Stomach (tissue), 19 donors: Measurements from ENCODE around the gene EIF1AY. TPM values are rescaled to one million over a fixed set of nuclear protein-coding genes. Genes with fewer than 3 reads are reported as not detected.

Experiments used
- DNase-seq, 2 donors: peaks; one replicate each; pipeline versions ENCODE4 v3.0.0 to v3.0.0-alpha.2; 2013 to 2019
- H3K27ac ChIP-seq, 5 donors: fragments of 200-600 bp in 4 of 5; sonication (generic) in 4 of 5; one replicate each; pipeline ENCODE4 v1.5.1; 2013 to 2019; ENCODE audit warnings: mild to moderate bottlenecking in 1 of 5, moderate library complexity in 1 of 5
- H3K27me3 ChIP-seq, 3 donors: fragments of 200-600 bp; sonication (generic); one replicate each; pipeline ENCODE4 v1.5.1; 2017 to 2019; ENCODE audit warnings: mixed run types in 1 of 3
- H3K36me3 ChIP-seq, 4 donors: fragments of 200-600 bp; sonication (generic); 1 replicate in 3 of 4; 2 replicates in 1 of 4; pipeline ENCODE4 v1.5.1; 2016 to 2019
- H3K4me1 ChIP-seq, 4 donors: fragments of 200-600 bp; sonication (generic); one replicate each; pipeline ENCODE4 v1.5.1; 2016 to 2019
- H3K4me3 ChIP-seq, 4 donors: fragments of 200-600 bp; sonication (generic) in 3 of 4; one replicate each; pipeline ENCODE4 v1.5.1; 2016 to 2019; ENCODE audit warnings: mild to moderate bottlenecking in 1 of 4
- H3K9me3 ChIP-seq, 4 donors: fragments of 200-600 bp; sonication (generic); one replicate each; pipeline ENCODE4 v1.5.1; 2016 to 2019
- CTCF ChIP-seq, 7 experiments: fragments of 450-650 bp in 4 of 7; fragments of 200-600 bp in 3 of 7; sonication (generic) in 3 of 7; IDR thresholded peaks; one replicate each; pipeline ENCODE4 v1.5.1; 2016 to 2019; ENCODE audit warnings: antibody characterized with exemption in 7 of 7, control low read depth in 2 of 7, mild to moderate bottlenecking in 1 of 7
- EP300 ChIP-seq: sonication (generic); formaldehyde crosslinking; IDR thresholded peaks from one replicate; pipeline ENCODE4 v1.6.1; 2017; ENCODE audit warnings: antibody characterized with exemption
- POLR2A ChIP-seq, 4 donors: fragments of 450-650 bp; IDR thresholded peaks; one replicate each; pipeline ENCODE4 v1.6.1; 2016; ENCODE audit warnings: antibody characterized with exemption in 4 of 4, control low read depth in 2 of 4, mild to moderate bottlenecking in 1 of 4, moderate library complexity in 1 of 4
- POLR2AphosphoS5 ChIP-seq, 3 donors: sonication (generic); formaldehyde crosslinking; IDR thresholded peaks; one replicate each; pipeline ENCODE4 v1.6.1; 2016; ENCODE audit warnings: antibody characterized with exemption in 3 of 3
- WGBS, 5 donors: extraction: QIAGEN DNeasy Blood & Tissue Kit in 3 of 5; methylation state at CpG; one replicate each; pipeline versions ENCODE4 v1.1.5 to v1.1.7; 2013 to 2018; 5-methylcytosine and 5-hydroxymethylcytosine counted together
- intact Hi-C: fragments of 100-400 bp; cut with DNase I; formaldehyde crosslinking; loops from one replicate; pipeline ENCODE4 v1.15.1; 2023; ENCODE audit warnings: low total_unique reads
- long read RNA-seq, 10 donors: transcript quantifications; one replicate each; lab custom pipeline, GENCODE V29; 2026
- polyA plus RNA-seq, 3 donors: library from polyadenylated mRNA; stranded (reverse); fragments of 200-250 nt; gene quantifications; one replicate each; pipeline ENCODE4 v1.2.3, GENCODE V29; 2013
- total RNA-seq, 5 donors: library from RNA; depleted of rRNA; stranded (reverse); fragments of >200 nt; gene quantifications; one replicate each; pipeline versions ENCODE4 v1.1.0 to v1.2.3, GENCODE V29; 2014 to 2016
- donor health status: healthy with polysubstance abuse.
- donor health status: Bipolar disorder and iron deficiency.
- donor health status: healthy.

EIF1AY gene
- total RNA-seq (10 to 100 TPM in 1 of 5 donors, 1 to 10 TPM in 2, not detected in 2; 2.0 to 91.5 (median 6.4) TPM), polyA plus RNA-seq (10 to 100 TPM in 2 of 3 donors, not detected in 1; 24.0 to 27.5 TPM)
- long read RNA-seq, donor 1 = 0 reads
- long read RNA-seq, donor 2 = 0 reads
- long read RNA-seq, donor 3, transcript EIF1AY-201 (7 exons, 1,390 nt) = major isoform, 13 of 14 reads
- long read RNA-seq, donor 3, partial matches to known transcripts = 0 of 14 reads
- long read RNA-seq, donor 3, other reads (novel, unspliced or antisense) = 0 of 14 reads
- long read RNA-seq, donor 4 = 0 reads
- long read RNA-seq, donor 5 = 0 reads
- long read RNA-seq, donor 6 = 0 reads
- long read RNA-seq, donor 7 = 0 reads
- long read RNA-seq, donor 8 = 0 reads
- long read RNA-seq, donor 9, transcript EIF1AY-201 (7 exons, 1,390 nt) = major isoform, 14 of 17 reads
- long read RNA-seq, donor 9, partial matches to known transcripts = 0 of 17 reads
- long read RNA-seq, donor 9, other reads (novel, unspliced or antisense) = 0 of 17 reads
- long read RNA-seq, donor 10, transcript EIF1AY-201 (7 exons, 1,390 nt) = major isoform, 9 of 10 reads
- long read RNA-seq, donor 10, partial matches to known transcripts = 0 of 10 reads
- long read RNA-seq, donor 10, other reads (novel, unspliced or antisense) = 0 of 10 reads

DNA sequence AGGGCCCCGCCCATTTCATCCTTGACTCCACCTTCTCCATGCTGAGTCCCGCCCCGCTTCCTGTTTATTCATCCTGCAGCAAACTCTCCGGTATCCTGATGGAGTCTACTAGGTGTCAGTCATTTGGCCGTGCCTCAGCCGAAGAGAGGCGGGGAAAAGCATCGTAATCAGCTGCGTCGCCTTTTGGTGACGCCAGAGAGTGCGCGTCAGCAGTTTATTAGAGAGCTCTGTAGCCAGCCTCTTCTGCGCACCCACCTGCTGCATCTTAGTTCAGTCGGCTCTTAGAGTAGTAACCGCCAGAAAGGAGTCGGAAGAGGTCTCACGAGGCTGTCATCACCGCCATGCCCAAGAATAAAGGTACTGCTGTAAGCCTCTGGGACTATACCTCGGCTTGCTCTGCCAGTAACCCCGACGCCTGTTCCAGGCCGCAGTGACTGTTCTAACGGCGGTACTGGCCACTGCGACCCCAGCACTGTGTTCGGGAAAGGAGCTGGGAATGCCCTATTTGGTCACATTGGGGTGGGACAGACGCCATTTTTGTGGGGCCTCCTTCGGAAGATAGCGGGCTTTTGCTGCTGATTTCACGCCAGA lies at the start of gene EIF1AY:
Gene EIF1AY (plus strand): TSS at position 246 of the 591 bp plus-strand sequence. CDS start 96 bp downstream, at position 342.
- Histone ChIP-seq H3K27me3 (no peaks in the 10 kb centered on the region), H3K27ac (peak within 1 kb of the TSS in 2 of 5 donors; percentile 92 to 94), H3K9me3 (no peaks in the 10 kb centered on the region), H3K4me3 (peak within 1 kb of the TSS in 2 of 4 donors; percentile 58 to 64), H3K36me3 (no peaks in the 10 kb centered on the region), H3K4me1 (peaks cover 0 to 28% (median 0%) of the 10 kb centered on the region in 4 donors)
- 0 to 1% (median 0%) methylated on average over 30 to 31 of the region's 31 CpGs; no CpG with 5 or more reads in 2 of the 5 donors for WGBS, 5 donors
- intact Hi-C loops = no loop called here
- TF ChIP-seq EP300 (no peak), POLR2AphosphoS5 (IDR thresholded peaks at IDR 0.05) (no peak), POLR2A (IDR thresholded peaks at IDR 0.05) (peak in 1 of 4 donors; percentile 46)
- DNase-seq = no peak

DNA sequence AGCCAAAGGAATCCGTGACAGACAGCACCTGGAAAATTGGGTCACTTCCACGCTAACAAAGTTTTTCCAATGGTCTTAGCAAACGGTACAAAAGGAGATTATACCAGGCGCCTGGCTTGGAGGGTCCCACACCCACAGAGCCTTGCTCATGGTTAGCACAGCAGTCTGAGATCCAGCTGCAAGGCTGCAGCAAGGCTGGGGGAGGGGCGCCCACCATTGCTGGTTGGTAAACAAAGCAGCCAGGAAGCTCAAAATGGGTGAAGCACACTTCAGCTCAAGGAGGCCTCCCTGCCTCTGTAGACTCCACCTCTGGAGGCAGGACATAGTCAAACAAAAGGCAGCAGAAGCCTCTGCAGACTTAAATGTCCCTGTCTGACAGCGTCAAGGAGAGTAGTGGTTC lies 47.1 kb upstream of the EIF1AY start:
- 74 to 91% (median 86%) methylated on average over 3 to 6 of the region's 6 CpGs; no CpG with 5 or more reads in 2 of the 5 donors for WGBS, 5 donors
- Histone ChIP-seq H3K27ac (no peak overlapping the region), H3K4me1 (no peaks in the 10 kb centered on the region), H3K9me3 (no peaks in the 10 kb centered on the region), H3K27me3 (no peaks in the 10 kb centered on the region), H3K36me3 (no peaks in the 10 kb centered on the region), H3K4me3 (no peak overlapping the region)
- intact Hi-C loops = no loop called here
- TF ChIP-seq POLR2AphosphoS5 (IDR thresholded peaks at IDR 0.05) (no peak), CTCF (IDR thresholded peaks at IDR 0.05) (no peak), EP300 (no peak), POLR2A (IDR thresholded peaks at IDR 0.05) (no peak)
- DNase-seq = no peak

DNA sequence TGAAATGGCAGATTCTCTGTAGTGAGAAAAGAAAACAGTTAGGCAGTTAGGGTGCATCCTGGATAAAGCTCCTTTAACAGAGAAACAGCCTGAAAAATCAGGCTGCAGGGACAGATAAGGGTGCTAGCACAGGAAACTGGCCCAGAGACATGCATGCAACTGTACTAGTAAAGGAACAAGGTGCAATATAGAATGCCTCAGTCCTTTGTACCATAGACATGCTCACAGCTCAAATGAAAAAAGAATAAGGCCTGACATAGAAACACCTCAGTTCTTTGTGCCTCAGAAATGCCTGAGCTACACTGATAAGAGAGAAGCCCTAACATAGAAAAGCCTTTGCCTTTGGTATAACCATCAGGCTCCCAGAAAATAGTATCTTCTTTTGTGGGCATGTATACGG lies 37.4 kb upstream of the EIF1AY start:
- no peaks in the 10 kb centered on the region for H3K4me1 ChIP-seq
- no peaks in the 10 kb centered on the region for H3K36me3 ChIP-seq
- H3K27ac ChIP-seq = no peak overlapping the region
- DNase-seq = no peak
- H3K27me3 ChIP-seq = no peaks in the 10 kb centered on the region
- no peak overlapping the region for H3K4me3 ChIP-seq
- intact Hi-C loops = no loop called here
- TF ChIP-seq POLR2A (IDR thresholded peaks at IDR 0.05) = no peak
- no peak for TF ChIP-seq CTCF (IDR thresholded peaks at IDR 0.05)
- TF ChIP-seq EP300 = no peak
- TF ChIP-seq POLR2AphosphoS5 (IDR thresholded peaks at IDR 0.05) = no peak
- no peaks in the 10 kb centered on the region for H3K9me3 ChIP-seq
- 75 to 89% (median 88%) methylated on average over 1 of the region's 1 CpG; no CpG with 5 or more reads in 2 of the 5 donors for WGBS, 5 donors

- TF ChIP-seq EP300 = no peak
- TF ChIP-seq POLR2A (IDR thresholded peaks at IDR 0.05) = no peak
- TF ChIP-seq POLR2AphosphoS5 (IDR thresholded peaks at IDR 0.05) = no peak
- no peak for TF ChIP-seq CTCF (IDR thresholded peaks at IDR 0.05)
- no peaks in the 10 kb centered on the region for H3K4me1 ChIP-seq
- H3K9me3 ChIP-seq = no peaks in the 10 kb centered on the region
- intact Hi-C loops = no loop called here
- H3K27me3 ChIP-seq = no peaks in the 10 kb centered on the region
- no peak for DNase-seq
- H3K4me3 ChIP-seq = no peak overlapping the region
- H3K27ac ChIP-seq = no peak overlapping the region
- no peaks in the 10 kb centered on the region for H3K36me3 ChIP-seq
Observed at GRCh38 chrY:20538933-20539332, 36.6 kb upstream of the EIF1AY start.
